ENCODE data around the gene LAMC2.

The LAMC2 gene

DNA sequence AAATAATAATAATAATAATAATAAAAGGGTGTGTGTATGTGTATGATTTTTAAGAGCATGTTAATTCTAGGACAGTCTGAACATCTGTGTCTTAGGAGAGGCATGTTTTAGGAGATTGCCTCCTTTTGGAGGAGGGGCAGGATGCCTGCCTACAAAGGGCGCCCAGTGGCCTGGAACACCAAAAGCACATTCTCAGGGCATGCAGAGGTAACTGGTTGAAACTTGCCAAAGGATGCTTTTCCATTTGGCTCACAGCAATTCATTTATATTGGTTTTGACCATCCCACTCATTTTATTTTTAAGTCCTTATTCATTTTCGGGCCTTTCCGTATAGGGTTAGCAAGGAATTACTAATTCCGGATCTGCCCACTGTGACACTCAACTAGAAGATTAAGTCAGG is 21.1 kb upstream of the LAMC2 start:
- no peak for TF ChIP-seq RARB (CRISPR knock-in tag; IDR thresholded peaks at IDR 0.05)
- ATAC-seq = no peak

DNA sequence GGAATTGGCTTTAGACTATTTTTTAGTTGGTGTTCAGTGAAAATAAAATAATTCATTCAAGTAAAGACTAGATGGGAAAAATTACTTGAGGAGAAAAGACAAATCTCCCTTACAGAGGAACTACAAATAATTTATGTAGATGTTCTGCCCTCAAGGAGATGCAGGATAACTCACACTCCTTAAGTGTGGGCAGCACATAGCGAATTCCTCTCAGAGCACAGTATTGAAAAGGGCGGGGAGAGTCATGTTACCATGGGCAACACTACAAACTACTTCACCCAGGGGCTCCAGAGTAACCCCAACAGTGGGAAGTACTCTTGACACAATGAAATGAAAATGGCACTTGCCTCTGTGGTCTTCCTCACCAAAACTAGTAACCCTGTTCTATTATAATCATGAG is 20.6 kb upstream of the LAMC2 start:
- TF ChIP-seq ARNTL (CRISPR knock-in tag; IDR thresholded peaks at IDR 0.05; ENCODE audit: borderline replicate concordance, low read depth) = no peak
- no peak for TF ChIP-seq BACH2 (CRISPR knock-in tag; IDR thresholded peaks at IDR 0.05; ENCODE audit: borderline replicate concordance)
- no peak for TF ChIP-seq ZNF565 (CRISPR knock-in tag; conservative IDR thresholded peaks at IDR 0.05; ENCODE audit: low read depth)
- TF ChIP-seq, protein P1, sequence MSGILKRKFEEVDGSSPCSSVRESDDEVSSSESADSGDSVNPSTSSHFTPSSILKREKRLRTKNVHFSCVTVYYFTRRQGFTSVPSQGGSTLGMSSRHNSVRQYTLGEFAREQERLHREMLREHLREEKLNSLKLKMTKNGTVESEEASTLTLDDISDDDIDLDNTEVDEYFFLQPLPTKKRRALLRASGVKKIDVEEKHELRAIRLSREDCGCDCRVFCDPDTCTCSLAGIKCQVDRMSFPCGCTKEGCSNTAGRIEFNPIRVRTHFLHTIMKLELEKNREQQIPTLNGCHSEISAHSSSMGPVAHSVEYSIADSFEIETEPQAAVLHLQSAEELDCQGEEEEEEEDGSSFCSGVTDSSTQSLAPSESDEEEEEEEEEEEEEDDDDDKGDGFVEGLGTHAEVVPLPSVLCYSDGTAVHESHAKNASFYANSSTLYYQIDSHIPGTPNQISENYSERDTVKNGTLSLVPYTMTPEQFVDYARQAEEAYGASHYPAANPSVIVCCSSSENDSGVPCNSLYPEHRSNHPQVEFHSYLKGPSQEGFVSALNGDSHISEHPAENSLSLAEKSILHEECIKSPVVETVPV (CRISPR knock-in tag; IDR thresholded peaks at IDR 0.05) = no peak
- TF ChIP-seq, protein P2, sequence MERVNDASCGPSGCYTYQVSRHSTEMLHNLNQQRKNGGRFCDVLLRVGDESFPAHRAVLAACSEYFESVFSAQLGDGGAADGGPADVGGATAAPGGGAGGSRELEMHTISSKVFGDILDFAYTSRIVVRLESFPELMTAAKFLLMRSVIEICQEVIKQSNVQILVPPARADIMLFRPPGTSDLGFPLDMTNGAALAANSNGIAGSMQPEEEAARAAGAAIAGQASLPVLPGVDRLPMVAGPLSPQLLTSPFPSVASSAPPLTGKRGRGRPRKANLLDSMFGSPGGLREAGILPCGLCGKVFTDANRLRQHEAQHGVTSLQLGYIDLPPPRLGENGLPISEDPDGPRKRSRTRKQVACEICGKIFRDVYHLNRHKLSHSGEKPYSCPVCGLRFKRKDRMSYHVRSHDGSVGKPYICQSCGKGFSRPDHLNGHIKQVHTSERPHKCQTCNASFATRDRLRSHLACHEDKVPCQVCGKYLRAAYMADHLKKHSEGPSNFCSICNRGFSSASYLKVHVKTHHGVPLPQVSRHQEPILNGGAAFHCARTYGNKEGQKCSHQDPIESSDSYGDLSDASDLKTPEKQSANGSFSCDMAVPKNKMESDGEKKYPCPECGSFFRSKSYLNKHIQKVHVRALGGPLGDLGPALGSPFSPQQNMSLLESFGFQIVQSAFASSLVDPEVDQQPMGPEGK (CRISPR knock-in tag; IDR thresholded peaks at IDR 0.05; ENCODE audit: borderline replicate concordance) = no peak
- TF ChIP-seq ZFP3 (CRISPR knock-in tag; IDR thresholded peaks at IDR 0.05) = no peak
- TF ChIP-seq TCF4 (CRISPR knock-in tag; IDR thresholded peaks at IDR 0.05; ENCODE audit: borderline replicate concordance) = no peak
- no peak for TF ChIP-seq ZNF70 (CRISPR knock-in tag; IDR thresholded peaks at IDR 0.05)
- TF ChIP-seq ISL1 (CRISPR knock-in tag; IDR thresholded peaks at IDR 0.05) = no peak
- TF ChIP-seq SNAI2 (CRISPR knock-in tag; IDR thresholded peaks at IDR 0.05) = no peak
- TF ChIP-seq OSR1 (CRISPR knock-in tag; IDR thresholded peaks at IDR 0.05) = no peak
- TF ChIP-seq ZFP30 (CRISPR knock-in tag; IDR thresholded peaks at IDR 0.05) = no peak
- TF ChIP-seq, protein P3, sequence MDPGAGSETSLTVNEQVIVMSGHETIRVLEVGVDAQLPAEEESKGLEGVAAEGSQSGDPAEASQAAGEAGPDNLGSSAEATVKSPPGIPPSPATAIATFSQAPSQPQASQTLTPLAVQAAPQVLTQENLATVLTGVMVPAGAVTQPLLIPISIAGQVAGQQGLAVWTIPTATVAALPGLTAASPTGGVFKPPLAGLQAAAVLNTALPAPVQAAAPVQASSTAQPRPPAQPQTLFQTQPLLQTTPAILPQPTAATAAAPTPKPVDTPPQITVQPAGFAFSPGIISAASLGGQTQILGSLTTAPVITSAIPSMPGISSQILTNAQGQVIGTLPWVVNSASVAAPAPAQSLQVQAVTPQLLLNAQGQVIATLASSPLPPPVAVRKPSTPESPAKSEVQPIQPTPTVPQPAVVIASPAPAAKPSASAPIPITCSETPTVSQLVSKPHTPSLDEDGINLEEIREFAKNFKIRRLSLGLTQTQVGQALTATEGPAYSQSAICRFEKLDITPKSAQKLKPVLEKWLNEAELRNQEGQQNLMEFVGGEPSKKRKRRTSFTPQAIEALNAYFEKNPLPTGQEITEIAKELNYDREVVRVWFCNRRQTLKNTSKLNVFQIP (CRISPR knock-in tag; IDR thresholded peaks at IDR 0.05; ENCODE audit: borderline replicate concordance, low read depth) = no peak
- no peak for ATAC-seq

DNA sequence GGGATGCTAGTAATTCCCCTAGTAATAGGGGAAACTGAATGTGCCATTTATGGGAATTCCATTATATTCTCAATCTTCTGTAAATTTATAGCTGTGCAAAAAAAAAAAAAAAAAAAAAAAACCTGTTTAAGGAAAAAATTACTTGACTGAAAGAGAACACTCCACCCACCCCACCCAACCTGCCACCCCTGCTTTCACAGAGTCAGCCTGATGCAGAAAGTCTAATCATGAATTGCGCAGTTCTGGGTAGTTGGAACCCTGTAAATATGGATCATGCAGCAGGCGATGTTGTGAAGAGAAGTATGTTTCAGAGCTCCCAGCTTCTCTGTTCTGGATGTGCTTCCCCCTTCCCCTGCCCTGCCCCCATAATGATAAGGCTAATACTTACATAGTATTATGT is 19.6 kb upstream of the LAMC2 start:
- no peak for ATAC-seq

DNA sequence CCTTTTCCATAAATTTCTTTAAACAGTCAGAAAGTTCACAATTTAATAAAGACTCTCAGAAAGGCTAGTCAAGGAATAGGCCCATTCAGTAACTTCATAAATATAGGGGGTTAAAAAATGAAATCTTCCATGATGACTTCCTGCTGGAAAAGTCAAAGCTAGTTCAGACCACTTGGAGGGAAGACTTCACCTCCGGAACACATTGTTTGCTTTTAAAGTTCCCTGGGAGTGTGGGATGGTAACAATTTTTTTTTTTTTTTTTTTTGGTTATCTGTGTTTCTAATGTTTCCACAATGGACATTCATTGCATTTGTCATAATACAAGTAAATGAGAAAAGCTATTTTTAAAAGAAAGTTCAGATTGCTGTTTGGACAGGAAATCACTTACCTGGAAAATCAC is 18.4 kb upstream of the LAMC2 start:
- TF ChIP-seq, protein P1 (CRISPR knock-in tag; IDR thresholded peaks at IDR 0.05) = no peak
- TF ChIP-seq ZNF70 (CRISPR knock-in tag; IDR thresholded peaks at IDR 0.05) = no peak
- TF ChIP-seq SNAI2 (CRISPR knock-in tag; IDR thresholded peaks at IDR 0.05) = no peak
- TF ChIP-seq ARNTL (CRISPR knock-in tag; IDR thresholded peaks at IDR 0.05; ENCODE audit: borderline replicate concordance, low read depth) = no peak
- TF ChIP-seq, protein P4, sequence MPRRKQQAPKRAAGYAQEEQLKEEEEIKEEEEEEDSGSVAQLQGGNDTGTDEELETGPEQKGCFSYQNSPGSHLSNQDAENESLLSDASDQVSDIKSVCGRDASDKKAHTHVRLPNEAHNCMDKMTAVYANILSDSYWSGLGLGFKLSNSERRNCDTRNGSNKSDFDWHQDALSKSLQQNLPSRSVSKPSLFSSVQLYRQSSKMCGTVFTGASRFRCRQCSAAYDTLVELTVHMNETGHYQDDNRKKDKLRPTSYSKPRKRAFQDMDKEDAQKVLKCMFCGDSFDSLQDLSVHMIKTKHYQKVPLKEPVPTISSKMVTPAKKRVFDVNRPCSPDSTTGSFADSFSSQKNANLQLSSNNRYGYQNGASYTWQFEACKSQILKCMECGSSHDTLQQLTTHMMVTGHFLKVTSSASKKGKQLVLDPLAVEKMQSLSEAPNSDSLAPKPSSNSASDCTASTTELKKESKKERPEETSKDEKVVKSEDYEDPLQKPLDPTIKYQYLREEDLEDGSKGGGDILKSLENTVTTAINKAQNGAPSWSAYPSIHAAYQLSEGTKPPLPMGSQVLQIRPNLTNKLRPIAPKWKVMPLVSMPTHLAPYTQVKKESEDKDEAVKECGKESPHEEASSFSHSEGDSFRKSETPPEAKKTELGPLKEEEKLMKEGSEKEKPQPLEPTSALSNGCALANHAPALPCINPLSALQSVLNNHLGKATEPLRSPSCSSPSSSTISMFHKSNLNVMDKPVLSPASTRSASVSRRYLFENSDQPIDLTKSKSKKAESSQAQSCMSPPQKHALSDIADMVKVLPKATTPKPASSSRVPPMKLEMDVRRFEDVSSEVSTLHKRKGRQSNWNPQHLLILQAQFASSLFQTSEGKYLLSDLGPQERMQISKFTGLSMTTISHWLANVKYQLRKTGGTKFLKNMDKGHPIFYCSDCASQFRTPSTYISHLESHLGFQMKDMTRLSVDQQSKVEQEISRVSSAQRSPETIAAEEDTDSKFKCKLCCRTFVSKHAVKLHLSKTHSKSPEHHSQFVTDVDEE (CRISPR knock-in tag; IDR thresholded peaks at IDR 0.05) = no peak
- no peak for TF ChIP-seq BACH2 (CRISPR knock-in tag; IDR thresholded peaks at IDR 0.05; ENCODE audit: borderline replicate concordance)
- no peak for TF ChIP-seq TCF4 (CRISPR knock-in tag; IDR thresholded peaks at IDR 0.05; ENCODE audit: borderline replicate concordance)
- no peak for TF ChIP-seq ZNF565 (CRISPR knock-in tag; conservative IDR thresholded peaks at IDR 0.05; ENCODE audit: low read depth)
- TF ChIP-seq ZNF8 (CRISPR knock-in tag; IDR thresholded peaks at IDR 0.05) = no peak
- no peak for ATAC-seq

More for the DNA sequence above, 19.6 kb upstream of the LAMC2 start:
- no peak for TF ChIP-seq OSR1 (CRISPR knock-in tag; IDR thresholded peaks at IDR 0.05)
- TF ChIP-seq ZNF70 (CRISPR knock-in tag; IDR thresholded peaks at IDR 0.05) = no peak
- TF ChIP-seq, protein P1 (CRISPR knock-in tag; IDR thresholded peaks at IDR 0.05) = no peak
- no peak for TF ChIP-seq ISL1 (CRISPR knock-in tag; IDR thresholded peaks at IDR 0.05)
- TF ChIP-seq SNAI2 (CRISPR knock-in tag; IDR thresholded peaks at IDR 0.05) = no peak
